Nephron (organoid): Measurements from ENCODE around the gene PRRG2.
A peak's percentile ranks its signal among the peaks of the same experiment; 100 is the strongest.

Experiments
- H3K27ac Mint-ChIP-seq, 3 experiments: 2 replicates each; pipeline ENCODE4 v1.8.0; 2020; ENCODE audit warnings: mixed read lengths in 3 of 3, mild to moderate bottlenecking in 2 of 3, moderate library complexity in 1 of 3
- H3K27me3 Mint-ChIP-seq: 2 replicates; pipeline ENCODE4 v1.8.0; 2021; ENCODE audit warnings: low read depth, mild to moderate bottlenecking, moderate library complexity, mixed read lengths
- H3K36me3 Mint-ChIP-seq: 2 replicates; pipeline ENCODE4 v1.8.0; 2020; ENCODE audit warnings: low read depth, mixed read lengths
- H3K4me1 Mint-ChIP-seq: 2 replicates; pipeline ENCODE4 v1.8.0; 2020; ENCODE audit warnings: mixed read lengths
- H3K4me3 Mint-ChIP-seq, 3 experiments: 2 replicates each; pipeline ENCODE4 v1.8.0; 2020; ENCODE audit warnings: mild to moderate bottlenecking in 3 of 3, mixed read lengths in 3 of 3, moderate library complexity in 2 of 3
- H3K9me3 Mint-ChIP-seq: 2 replicates; pipeline ENCODE4 v1.8.0; 2020; ENCODE audit warnings: mixed read lengths
- TF ChIP-seq, protein P1 (sequence below), 3 experiments: fragments of 200-600 bp; sonication (generic); IDR thresholded peaks; one replicate each; pipeline ENCODE4 v1.5.0; 2021; ENCODE audit warnings: antibody characterized with exemption in 3 of 3; ENCODE audit not compliant: unreplicated experiment in 3 of 3

PRRG2 gene

DNA sequence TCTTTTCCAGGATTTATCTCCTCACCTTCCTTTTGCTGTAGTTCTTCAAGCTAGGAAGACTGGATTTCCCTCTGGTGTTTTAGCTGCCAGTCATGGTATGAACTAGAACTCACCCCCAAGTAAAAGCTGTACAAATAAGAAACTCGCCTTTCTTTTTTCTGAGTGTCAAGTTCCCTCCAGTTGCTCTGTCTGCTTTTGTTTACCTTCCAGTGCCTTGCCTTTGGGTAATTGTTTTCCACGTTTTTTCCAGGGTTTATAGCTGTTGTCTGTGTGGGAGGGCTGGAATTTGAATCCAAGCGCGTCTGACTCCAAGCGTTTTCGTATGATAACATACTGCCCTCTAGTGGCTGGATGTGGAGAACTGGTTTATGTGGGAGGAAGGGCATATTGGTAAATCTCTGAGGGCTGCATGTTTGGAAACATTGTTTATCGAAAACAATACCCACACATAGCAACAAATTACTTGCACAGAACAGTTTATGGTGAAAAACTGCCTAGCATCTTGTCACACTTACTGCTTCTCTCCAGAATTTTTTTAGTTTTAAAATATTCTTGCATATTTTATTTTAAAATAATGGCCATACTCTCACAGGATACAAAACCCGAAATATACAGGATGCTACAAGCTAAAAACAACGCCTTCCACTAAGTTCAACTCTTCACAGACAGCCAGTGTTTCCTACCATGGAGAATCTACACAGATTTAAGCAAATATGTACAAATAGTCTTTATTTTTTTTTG lies 34.1 kb upstream of the PRRG2 start:
- H3K4me1 Mint-ChIP-seq = peaks cover 14% of the 10 kb centered on the region

DNA sequence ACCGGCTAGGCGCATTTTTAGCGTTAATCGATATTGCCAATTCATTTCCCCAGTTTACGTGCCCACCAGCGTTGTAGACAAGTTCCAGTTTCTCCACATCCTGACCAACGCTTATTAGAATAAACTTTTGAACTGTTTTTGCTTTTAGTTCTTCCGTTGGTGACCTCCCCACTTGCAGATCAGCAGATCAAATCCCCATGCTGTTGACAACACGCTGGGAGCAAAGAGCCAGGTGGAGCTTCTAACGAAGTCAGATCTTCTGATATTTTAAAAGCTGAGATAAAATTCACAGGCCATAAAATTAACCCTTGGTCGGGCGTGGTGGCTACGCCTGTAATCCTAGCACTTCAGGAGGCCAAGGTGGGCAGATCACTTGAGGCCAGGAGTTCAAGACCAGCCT lies 32.1 kb upstream of the PRRG2 start:
- Mint-ChIP-seq H3K9me3 (no peaks in the 10 kb centered on the region), H3K36me3 (peaks cover 15% of the 10 kb centered on the region)

More for the DNA sequence above, 34.1 kb upstream of the PRRG2 start:
- Mint-ChIP-seq H3K9me3 (no peaks in the 10 kb centered on the region), H3K27me3 (no peaks in the 10 kb centered on the region), H3K36me3 (peaks cover 6% of the 10 kb centered on the region), H3K4me3 (peak overlapping the region in 2 of 3 experiments; percentile 2 to 24), H3K27ac (peak overlapping the region; percentile 77 to 78 (median 78))
- TF ChIP-seq, protein P1, sequence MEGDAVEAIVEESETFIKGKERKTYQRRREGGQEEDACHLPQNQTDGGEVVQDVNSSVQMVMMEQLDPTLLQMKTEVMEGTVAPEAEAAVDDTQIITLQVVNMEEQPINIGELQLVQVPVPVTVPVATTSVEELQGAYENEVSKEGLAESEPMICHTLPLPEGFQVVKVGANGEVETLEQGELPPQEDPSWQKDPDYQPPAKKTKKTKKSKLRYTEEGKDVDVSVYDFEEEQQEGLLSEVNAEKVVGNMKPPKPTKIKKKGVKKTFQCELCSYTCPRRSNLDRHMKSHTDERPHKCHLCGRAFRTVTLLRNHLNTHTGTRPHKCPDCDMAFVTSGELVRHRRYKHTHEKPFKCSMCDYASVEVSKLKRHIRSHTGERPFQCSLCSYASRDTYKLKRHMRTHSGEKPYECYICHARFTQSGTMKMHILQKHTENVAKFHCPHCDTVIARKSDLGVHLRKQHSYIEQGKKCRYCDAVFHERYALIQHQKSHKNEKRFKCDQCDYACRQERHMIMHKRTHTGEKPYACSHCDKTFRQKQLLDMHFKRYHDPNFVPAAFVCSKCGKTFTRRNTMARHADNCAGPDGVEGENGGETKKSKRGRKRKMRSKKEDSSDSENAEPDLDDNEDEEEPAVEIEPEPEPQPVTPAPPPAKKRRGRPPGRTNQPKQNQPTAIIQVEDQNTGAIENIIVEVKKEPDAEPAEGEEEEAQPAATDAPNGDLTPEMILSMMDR (IDR thresholded peaks at IDR 0.05; ENCODE audit: unreplicated experiment in 3 of 3) = peak; percentile 80 to 83 (median 83)

DNA sequence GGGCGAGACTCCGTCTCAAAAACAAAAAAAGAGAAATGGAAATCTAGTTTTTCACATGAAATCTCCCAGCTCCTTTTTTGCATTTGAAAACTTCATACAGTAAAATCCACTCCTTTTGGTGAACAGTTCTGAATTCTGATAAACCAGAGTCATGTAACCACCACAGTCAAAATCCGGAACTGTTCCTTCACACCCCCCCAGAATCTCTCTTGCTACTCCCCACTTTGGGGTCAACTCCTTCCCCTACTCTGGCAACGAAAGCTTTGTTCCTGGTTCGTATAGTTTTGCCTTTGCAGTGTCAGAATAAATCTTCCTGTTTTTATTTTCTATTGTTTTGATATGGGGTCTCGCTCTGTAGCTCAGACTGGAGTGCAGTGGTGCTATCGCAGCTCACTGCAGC lies 29.6 kb upstream of the PRRG2 start:
- H3K27ac Mint-ChIP-seq = peak overlapping the region in 1 of 3 experiments; percentile 50
- H3K36me3 Mint-ChIP-seq = peaks cover 25% of the 10 kb centered on the region
- TF ChIP-seq, protein P1 (IDR thresholded peaks at IDR 0.05; ENCODE audit: unreplicated experiment in 3 of 3) = no peak
- H3K4me1 Mint-ChIP-seq = peaks cover 7% of the 10 kb centered on the region
- peaks cover 3% of the 10 kb centered on the region for H3K27me3 Mint-ChIP-seq
- no peaks in the 10 kb centered on the region for H3K9me3 Mint-ChIP-seq
- H3K4me3 Mint-ChIP-seq = no peak overlapping the region

More for the DNA sequence above, 32.1 kb upstream of the PRRG2 start:
- no peak overlapping the region for H3K27ac Mint-ChIP-seq
- peaks cover 14% of the 10 kb centered on the region for H3K4me1 Mint-ChIP-seq
- H3K4me3 Mint-ChIP-seq = no peak overlapping the region
- no peaks in the 10 kb centered on the region for H3K27me3 Mint-ChIP-seq
- TF ChIP-seq, protein P1 (IDR thresholded peaks at IDR 0.05; ENCODE audit: unreplicated experiment in 3 of 3) = no peak

DNA sequence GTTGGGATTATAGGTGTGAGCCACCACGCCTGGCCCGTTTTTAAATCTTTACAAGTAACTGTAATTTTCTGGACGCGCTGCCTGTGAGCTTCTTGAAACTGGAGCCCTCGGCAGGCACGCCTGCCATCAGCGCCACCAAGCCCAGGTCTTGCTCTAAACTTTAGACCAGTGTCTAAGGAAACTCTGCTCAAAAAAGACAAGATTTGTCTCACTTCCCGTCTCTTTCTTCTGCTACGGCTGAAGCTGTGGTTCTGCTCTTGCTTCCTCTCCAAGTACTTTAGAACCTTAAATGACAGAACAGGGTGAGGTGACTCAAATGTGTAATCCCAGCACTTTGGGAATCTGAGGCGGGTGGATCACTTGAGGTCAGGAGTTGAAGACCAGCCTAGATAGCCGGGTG lies 28.4 kb upstream of the PRRG2 start:
- TF ChIP-seq, protein P1 (IDR thresholded peaks at IDR 0.05; ENCODE audit: unreplicated experiment in 3 of 3) = no peak
- Mint-ChIP-seq H3K27ac (no peak overlapping the region), H3K9me3 (no peaks in the 10 kb centered on the region), H3K4me3 (no peak overlapping the region), H3K4me1 (no peaks in the 10 kb centered on the region), H3K27me3 (peaks cover 3% of the 10 kb centered on the region), H3K36me3 (peaks cover 32% of the 10 kb centered on the region)

DNA sequence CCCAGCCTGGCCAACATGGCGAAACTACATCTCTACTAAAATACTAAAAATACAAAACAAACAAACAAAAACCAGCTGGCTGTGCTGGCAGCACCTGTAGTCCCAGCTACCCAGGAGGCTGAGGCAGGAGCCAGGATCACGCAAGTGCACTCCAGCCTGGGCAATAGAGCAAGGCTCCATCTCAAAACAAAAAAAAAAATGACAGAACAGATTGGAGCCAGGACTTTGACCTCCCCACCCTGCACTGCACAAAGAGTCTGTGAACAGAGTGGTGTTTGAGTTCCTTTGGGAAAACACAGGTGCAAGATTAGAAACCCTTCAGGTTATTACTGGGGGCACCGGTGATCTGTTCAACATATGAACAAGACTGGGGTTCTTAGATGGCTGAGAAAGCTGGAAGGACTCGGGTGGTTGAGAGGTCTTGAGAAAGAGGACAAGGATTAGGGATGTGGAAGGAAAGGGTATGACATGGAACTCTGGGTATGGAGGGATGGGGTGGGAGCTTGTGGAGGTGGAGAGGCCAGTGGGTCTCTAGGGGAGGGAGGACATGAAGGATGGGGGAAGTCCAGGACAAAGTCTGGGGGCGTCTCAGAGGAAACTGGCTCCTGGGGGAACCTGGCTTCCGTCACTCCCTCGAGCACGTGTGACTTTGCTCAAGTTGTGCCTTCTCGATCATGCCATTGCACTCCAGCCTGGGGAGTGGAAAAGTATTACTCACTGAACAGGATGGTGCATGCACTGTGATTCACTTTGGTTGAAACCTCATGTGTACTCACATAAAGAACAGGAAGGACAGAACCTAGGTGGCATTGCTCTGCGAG lies 27.5 kb upstream of the PRRG2 start:
- Mint-ChIP-seq H3K4me3 (no peak overlapping the region), H3K9me3 (no peaks in the 10 kb centered on the region), H3K27me3 (peaks cover 3% of the 10 kb centered on the region), H3K36me3 (peaks cover 37% of the 10 kb centered on the region), H3K4me1 (no peaks in the 10 kb centered on the region), H3K27ac (peak overlapping the region; percentile 45 to 67 (median 53))
- TF ChIP-seq, protein P1 (IDR thresholded peaks at IDR 0.05; ENCODE audit: unreplicated experiment in 3 of 3) = no peak
